TTC549 (cell line): ENCODE measurements around the gene PHYH.
"Not testable (repeated sequence)": the region's sequence is repeated elsewhere in the genome, so short reads cannot be mapped to it uniquely, and the experiment has no call there.

Experiments
- FAIRE-seq: peaks from 2 replicates; lab custom pipeline; 2012; peaks lifted over from hg19 to GRCh38; lab: Jason Lieb, UNC

PHYH gene

DNA sequence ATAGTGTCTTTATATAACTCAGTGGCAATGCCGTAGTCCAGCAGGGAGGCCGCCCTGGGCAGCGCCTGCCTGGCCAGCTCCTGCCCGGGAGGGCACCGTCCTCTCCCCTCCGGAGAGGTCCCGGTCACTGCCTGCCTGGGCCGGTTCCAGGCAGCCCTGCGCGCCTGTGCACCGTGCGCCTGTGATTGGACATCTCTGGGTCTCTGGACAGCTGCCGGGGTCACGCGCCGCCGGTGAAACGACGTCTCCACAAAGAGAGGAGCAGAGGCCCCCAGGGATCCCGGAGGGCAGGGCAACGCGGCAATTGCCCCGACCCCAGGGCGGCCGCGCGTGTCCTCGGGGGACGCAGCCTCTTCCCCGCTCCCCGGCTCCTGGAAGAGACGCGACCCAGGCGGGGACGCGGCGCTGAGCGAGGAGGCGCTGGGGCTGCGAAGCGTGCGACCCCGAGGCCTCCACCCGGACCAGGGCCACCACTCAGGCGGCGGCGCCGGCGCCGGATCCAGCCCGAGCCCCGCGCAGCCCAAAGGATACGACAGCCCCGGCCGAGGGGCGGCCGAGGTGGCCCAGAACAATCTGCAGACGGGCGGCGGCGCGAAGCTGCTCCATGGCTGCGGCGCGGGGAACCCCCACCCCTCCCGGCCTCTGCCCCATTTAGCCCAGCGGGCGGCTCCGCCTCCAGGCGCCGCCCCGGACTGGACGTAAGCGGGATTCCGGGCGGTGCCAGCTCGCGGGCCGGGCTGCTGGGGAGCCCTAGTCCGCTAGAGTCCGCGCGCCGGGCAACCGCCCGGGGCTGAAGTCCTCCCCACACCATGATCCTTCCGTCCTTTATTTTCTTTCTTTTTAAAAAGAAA is at the start of gene PHYH:
TSS of gene PHYH (minus strand) at position 628 of the 851 bp plus-strand sequence. CDS start at position 606, 22 bp downstream.
- no peak for FAIRE-seq

DNA sequence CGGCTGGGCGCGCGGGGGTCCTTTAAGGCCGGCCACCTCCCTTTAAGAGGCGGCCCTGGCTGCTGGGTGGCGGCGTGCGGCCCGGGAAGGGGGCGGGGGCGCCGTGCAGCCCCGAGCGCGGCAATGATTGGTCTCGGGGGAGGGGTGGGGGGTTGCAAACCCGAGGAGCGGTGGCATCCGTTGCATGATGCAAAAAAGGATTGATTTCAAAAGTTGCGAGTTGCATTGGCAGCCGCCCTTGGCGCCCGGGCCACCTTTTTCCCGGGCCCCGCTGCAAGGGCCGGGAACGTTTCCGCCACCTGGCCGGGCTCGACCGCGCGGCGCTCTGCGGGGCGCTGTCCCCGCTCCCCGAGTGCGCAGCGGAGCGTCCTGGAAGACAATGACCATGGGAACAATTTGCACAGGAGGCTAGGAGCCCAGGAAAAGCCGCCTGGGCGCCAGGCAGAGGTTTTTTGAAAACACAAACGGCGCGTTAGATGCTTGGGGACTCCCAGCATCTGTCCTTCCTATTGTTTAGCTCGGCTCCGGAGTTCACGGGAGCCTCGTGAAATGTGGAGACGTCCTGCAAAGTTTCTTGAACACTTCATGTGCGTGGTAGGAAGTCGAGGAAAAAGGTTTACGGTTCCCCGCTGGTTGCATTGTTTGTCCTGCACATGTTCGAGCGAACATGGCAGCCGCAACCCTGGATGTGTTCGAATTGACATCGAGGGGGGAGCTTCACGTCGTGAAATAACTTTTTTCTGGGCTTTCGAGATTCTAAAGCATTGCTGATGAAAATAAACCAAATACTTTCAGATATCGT is 48.6 kb upstream of the PHYH start, which contains the start of gene SEPHS1:
TSS of gene SEPHS1 (minus strand) at position 78 of the 802 bp plus-strand sequence. CDS start 3,343 bp downstream, outside the sequence.
- no peak for FAIRE-seq

DNA sequence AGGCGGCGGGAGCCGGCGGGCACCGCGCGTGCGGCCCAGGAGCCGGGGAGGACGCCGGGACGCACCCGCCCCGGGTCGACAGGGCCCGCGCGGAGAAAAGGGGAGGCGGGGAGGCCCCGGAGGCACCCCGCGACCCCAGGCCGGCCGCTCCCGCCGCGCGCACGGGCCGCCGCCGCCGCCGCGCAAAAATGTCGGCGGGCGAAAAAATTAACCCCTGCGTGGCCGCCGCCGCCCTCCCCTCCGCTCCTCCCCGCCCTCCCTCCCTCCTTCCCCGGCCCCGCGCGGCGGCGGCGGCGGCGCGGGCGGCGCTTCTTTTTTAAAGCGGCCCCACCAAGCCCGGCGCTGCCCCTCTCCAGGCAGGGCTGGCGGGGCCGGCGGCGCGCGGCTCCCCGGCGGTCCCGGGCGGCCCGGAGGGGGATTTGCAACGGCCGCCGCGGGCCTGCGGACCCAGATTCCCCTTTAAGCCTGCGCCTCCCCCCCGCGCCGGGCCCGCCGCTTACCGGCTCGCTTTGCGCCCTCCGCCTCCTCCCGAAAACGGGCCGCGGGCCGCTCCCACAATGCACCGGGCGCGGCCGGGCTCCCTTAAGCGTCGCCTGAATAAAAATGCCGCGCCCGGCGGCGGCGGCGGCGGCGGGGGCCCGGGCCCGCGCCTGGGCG is 47.8 kb upstream of the PHYH start:
- FAIRE-seq: no peak

DNA sequence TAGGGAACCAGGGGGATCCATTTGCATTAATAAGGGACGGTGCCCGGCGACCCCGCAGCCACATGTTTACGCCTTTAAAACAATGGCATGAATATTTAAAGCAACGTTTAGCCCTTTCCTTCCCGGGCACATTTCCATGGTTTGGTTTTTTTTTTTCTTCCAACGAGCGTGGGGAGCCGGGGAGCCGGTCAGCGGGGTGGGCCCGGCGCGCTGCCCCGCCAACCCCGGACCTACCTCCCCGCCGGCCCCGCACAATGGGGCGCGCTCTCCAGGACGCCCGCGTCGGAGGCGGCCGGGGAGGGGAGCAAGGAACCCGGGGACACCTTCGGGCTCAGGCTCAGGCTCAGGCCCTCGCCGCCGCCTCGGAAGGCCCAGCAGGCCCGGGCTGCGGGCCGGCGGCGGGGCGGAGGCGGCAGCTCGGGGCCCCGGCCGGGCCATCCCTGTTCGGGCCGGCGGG is 47.2 kb upstream of the PHYH start:
- FAIRE-seq: no peak

DNA sequence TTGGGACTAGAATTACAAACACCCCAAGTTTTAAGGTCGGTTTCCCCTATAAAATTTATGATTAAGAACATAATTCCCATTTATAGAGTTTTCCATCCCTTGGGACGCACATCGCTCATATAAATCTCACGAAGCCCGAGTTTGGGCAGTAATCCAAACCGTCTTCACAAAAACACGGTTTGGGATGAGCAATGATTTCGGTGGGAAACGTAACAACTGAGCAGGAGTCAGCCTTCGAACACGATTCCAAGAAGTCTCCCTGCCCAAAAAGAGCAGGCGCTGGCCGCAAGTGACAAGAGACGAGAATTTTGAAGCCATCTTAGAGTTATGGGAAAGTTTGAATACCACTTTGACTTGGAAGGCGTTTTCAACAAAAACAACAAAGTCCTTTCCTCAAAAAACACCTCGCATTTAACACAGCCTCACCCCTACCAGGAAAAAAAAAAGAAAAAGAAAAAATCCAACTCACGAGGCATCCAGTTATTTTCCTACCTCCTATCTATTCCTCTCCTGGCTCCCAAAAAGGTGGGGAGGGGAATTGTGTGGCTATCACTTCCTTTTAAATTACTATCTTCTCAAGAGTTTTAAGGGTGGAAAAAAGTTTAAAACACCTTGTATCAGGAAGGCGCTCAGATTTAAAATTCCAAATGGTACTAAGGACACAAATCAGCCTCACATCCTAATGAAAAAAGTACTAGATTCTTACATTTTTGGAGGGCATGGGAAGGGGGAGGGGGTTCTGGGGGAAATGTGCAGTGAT is 46.6 kb upstream of the PHYH start:
- FAIRE-seq: no peak

DNA sequence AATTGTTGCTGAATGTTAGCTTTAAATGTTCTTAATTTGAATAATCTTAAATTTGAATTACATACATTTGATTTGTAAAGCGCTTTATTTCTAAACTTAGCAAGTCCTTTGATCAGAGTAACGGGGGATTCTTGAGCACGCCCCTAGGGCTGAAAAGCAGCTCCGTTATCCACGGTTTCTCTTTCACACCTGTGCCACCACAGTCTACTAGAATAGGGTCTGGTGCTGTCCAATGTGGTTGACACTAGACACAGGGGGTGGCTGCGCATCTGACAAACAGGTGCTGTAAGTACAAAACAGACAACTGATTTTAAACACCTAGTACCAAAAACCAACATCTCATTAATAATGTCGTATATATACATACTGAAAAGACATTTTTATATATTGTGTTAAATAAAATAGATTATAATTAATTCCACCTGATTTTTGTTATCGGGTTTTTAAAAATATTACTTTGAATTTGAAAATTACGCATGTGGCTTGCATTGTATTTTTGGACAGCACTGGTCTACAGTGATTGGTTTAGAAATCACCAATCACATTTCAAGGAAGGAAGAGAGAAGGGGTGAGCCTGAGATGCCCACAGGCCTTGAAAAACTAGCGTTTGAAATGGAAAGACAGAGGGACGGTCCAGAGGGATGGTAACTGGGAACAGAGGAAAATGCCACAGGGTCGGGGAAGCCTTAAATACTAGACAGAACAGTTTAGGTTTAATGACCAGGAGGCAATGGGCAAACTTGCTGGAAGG is 40.9 kb upstream of the PHYH start:
- no peak for FAIRE-seq

DNA sequence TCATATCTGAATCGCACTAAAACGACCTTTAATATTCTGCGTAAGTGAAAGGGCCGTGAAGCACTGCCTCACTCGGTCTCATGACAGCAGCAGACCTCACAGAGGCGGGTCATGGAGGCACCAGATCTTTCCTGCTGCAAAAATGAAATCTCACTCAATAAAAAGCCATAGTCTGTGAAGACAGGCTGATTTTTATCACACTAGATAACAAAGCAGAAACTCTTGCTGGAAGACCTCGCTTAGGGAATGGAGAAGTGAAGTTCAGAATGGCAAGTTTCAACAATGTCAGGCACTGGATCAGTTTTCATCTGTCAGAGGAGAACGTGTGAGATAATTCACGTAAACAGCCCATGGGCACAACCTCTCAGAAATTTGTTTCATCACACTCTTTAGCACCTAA is 40.2 kb upstream of the PHYH start:
- FAIRE-seq: no peak

DNA sequence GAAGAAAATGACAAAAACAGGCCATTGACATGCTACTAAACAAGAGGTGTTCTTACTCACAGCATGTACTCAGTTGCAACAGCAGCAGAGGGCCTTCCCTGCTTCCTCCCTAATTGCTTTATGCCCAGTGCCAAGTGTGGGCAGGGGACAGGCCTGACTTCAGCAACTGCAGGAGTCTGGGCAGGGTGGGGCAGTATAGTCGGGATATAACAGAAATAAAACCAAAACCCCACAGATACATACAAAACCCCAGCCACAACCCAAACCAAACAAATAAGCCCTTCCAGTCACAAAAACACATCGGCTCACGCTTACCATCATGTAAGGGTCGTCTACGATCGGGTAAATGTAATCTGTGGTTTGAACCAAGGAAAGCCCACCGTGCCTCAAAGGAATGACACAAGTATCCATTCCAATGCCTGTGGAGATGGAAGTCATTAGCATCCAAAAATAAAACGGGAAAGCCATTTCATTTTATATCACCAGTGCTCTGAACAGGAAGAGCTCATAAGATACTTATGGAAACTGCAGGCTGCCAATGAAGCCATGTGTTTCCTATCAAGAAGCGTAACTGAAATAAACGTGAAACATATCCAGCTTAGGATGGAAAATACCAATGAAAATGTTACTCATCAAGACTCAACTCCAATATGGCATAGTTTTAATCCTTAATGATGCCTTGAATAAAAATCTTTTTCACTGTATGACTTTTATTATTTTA is 38.7 kb upstream of the PHYH start:
- no peak for FAIRE-seq

DNA sequence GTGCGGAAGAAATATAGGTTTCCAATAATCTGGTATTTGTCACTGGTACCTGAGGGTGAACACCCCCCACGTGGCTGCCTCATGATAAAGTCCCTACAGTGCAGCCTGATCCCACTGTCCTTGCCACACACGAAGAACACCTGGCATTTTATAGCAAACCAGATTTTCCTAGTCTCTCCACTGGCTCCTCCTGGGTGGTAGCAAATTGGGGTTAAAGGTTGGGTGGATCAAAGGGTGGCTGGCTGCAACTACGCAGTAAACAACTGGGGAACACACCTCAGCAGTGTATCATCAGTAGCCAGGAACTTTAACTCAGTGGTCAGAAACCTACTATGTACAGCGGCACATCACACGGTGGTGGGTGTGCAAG is 37.9 kb upstream of the PHYH start:
- FAIRE-seq: no peak

DNA sequence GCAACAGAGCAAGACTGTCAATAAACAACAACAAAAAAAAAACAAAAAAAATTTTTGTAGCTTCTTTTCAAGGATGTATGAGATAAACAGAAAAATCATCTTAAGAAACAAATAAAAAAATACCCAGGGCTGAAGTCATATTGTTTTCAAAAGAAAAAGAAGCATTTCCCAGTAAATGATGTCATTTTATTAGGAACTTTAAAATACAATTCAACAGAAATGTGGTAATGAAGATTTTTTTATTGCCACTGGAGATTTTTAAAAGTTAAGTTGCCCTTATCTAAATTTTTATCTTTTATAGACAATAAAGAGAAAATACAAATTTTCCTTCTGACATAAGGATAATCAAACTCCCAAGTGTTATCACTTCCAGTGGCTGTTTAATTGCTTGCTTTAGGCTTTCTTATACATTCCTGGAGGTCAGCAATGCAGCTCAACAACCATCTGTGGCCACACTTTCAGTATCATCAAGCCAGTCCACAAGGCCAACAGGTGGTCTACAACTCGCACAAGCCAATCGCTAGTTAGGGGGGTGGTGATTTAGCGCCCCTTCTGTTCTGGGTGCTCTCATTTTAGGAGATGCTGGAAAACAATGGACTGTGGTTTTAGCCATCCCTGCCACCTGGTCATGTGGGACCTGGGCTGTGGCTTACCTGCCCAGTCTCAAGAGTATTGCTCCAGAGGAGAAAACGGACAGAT is 37.4 kb upstream of the PHYH start:
- FAIRE-seq: no peak

DNA sequence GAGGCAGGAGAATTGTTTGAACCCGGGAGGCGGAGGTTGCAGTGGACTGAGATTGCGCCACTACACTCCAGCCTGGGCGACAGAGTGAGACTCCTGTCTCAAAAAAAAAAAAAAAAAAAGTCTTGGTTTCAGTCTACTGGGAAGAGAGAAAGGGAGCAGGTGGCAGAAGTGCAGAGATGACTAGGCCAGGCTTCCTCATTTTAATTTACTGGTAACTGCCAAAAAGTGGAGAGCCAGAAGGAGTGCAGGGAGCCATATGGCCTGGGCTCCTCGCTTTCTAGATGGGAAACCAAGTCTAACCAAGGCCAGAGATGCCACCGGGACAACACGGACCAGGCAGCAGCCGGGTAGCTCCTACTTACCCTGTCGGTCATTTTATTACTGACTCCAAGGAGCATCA is 36.0 kb upstream of the PHYH start:
- FAIRE-seq: no peak

DNA sequence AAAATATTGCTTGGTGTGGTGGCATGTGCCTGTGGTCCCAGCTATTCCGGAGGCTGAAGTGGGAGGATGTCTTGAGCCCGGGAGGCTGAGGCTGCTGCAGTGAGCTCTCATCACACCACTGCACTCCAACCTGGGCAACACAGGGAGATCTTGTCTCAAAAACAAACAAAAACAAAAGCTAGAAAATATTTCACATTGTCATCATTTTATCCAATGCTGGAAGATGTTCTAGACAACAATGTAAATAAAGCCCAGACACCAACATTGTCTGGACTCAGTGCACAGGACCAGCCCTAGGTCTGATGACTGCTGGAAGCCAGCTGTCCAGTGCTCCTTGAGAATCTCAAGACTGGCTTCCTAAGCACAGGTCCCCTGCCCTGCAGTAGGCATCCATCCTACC is 34.7 kb upstream of the PHYH start:
- FAIRE-seq: no peak

DNA sequence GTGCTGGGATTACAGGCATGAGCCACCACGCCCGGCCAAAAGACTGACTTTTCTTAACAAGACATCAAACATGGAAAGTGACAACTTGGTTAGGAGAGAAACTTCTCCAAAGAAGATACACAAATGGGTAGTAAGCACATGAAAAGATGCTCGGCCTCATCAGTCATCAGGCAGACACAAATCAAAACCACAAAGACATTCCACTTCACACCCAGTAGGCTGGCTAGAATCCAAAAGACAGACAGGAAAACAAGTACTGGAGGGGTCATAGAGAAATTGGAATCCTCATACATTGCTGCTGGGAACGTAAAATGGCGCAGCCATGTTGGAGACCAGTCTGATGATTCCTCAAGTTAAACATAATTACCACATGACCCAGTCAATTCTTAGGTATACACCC is 31.8 kb upstream of the PHYH start:
- no peak for FAIRE-seq

DNA sequence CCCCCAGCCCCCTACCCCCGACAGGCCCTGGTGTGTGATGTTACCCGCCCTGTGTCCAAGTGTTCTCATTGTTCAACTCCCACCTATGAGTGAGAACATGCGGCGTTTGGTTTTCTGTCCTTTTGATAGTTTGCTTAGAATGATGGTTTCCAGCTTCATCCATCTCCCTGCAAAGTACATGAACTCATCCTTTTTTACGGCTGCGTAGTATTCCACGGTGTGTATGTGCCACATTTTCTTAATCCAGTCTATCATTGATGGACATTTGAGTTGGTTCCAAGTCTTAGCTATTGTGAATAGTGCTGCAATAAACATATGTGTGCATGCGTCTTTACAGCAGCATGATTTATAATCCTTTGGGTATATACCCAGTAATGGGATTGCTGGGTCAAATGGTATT is 31.1 kb upstream of the PHYH start:
- FAIRE-seq: not testable (repeated sequence)

DNA sequence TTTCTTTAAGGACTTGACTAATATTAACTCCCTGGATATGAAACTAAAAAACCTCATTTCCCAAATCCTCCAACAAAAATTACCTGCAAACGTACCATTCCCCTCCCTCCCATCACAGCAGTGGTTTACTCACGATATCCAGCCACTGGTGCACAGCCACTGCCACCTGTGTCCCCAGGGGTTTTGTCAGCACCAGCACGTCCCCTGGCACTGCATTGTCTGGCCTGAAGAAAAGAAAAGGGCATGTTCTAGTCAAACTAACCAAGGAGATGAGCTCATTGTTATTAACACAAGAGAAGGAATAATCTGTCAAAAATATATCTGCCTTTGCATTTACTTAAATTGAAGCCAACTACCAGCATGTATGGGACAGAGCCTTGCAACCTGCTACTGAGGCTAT is 29.7 kb upstream of the PHYH start:
- no peak for FAIRE-seq

DNA sequence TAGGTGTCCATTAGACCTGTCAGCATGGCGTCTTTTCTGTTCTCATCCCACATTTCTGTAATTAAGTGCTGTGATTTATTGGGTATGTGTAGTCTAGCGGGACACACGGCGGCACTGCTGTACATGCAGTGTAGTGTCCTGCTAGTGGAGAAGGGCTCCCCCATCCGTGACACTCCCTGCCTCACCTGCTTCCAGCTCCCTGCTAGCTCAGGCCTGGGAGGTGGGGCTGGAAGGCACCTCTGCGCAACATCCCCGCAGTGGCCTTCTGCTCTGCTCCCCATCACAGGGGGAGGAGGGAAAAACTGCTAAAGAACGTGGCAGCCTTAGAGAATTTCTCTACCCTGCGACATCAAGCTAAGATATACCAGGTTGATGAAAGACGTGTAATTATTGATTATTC is 28.7 kb upstream of the PHYH start:
- no peak for FAIRE-seq

DNA sequence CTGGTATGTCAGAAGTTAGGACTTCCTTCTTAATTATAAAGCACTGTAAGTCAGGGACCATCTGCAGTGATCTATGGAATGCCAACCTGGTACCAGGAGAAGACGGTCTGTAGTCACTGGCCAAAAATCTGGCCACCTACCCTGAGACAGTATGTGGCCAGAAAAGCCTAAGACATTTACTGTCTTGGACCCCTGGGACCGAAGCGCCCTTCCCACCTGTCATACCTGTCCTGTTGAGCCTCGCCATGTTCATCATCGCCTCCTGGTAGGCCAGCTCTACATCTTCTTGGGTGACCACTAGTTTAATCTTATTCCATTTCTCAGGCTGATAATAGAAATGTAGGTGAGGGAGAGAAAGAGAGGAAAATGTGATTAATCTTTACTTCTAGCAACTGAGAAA is 28.3 kb upstream of the PHYH start:
- FAIRE-seq: no peak

DNA sequence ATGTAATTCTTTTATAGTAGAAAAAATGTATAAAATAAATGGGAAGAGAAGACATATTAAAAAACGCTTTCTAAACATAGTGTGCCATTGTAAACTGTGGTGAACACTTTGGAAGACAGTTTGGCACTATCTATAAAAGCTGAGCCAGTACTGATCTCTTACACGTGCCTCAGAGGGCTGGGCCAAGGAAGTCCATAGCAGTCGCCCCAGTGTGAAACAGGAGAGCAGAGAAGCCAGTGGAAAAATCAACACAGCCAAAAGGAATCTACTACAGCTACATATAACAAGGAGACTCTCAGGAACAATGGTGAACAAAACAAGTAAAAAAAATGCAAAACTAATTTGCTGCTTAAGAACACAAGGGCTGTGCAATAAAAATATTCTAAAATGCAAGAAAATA is 27.7 kb upstream of the PHYH start:
- no peak for FAIRE-seq

DNA sequence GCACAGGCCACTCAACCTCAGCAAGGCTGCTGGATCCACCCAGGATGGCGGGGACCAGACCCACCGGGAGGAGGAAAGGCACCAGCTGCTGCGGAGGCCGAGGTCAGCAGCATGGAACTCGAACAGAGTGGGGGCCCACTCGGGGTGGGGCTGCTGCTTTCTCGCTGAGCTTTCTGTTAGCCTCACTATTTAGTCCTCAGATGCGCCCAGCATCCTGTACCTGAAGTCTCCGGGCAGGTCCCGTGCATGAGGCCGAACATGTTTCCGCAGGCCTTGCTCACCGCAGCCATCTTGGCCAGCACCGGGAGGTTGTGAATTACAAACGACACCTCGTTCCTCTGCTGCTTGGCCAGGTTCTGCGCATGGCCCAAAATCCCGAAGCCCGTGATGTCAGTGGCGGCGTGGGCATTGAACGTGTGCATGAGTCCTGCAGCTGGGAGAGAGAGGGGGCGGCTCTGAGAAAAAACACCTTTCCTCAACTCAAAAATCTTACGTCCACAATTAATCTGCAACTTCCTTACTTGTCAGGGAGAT is 22.8 kb upstream of the PHYH start:
- no peak for FAIRE-seq

DNA sequence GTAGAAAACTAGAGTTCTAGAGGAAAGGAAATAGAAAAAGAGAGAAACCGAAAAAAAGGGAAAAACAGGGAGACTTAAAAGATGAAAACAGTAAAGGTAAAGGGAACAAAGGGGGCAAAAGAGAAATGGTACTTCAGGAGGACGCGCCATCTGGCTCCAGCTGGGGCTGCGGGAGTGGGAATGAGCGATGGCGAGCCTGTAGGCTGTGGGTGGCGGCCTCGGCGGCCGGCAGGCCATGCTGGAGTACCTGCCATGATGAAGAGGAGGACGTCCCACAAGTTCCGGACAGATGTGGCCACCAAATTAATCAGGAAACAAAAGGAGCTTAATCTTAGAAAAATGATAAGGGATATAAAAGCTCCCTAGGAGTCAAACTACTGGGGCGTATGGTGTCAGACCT is 21.7 kb upstream of the PHYH start:
- no peak for FAIRE-seq
